Activated T-helper 1 cell treated with Interleukin-2 at 50 U/mL for 16 hours (primary cell): ENCODE measurements around the gene IL15.
"Not testable (repeated sequence)": the region's sequence is repeated elsewhere in the genome, so short reads cannot be mapped to it uniquely, and the experiment has no call there.

ENCODE experiments used
- DNase-seq: peaks from one replicate; pipeline ENCODE4 v3.0.0-alpha.2; 2020; ENCODE audit warnings: low read depth

IL15 gene

DNA sequence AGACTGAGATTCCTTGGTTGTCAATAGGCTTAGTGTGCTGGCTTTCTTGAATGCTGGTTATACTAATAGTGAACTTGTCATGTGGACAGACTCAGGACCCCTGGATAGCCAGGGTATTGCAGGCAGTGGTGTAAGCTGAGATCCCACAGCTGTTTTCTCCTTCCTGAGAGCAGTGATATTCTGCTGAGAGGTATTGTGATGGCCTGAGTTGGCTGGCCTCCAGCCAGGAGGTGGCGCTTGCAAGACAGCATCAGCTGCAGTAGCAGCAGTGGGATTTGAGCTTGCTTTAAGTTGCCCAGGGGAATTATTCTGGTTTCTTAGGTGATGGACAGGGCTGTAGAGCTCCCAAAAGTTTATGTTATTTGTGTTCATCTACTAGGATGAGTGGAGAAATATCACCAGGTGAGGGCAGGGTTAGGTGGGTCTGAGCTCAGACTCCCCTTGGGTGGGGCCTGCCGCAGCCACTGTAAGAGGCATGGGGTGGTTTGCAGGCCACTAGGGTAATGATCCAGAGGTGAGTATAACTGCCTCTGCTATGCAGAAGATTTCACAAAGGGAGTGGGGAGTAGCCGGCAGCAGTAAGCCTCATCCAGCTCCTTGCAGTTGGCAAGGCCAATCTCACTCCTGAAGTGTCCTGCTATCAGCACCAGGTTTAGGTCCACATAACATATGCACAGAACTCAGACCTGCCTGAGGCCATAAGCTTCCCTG lies 66.2 kb downstream of the IL15 start:
- DNase-seq, result no peak

DNA sequence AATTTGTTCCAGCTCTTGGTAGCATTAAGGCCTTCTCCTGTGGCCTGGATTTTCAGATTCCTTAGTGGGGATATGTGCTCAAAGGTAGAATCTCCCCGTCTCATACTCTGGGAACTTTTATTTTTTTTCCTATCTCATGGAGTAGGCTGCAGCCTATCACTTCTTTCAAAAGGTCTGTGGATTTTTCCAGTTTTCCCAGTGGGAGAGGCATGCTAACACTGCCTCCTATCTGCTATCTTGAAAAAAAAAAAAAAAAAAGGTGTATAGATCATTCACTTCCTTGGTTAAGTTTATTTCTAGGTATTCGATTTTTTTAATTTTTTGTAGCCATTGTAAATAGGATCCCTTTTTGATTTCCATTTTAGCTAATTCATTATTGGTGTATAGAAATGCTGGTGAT lies 67.1 kb downstream of the IL15 start:
- DNase-seq, result no peak

GRCh38 chr4:141705048-141705746 lies 68.8 kb downstream of the IL15 start:
- DNase-seq, result no peak

DNA sequence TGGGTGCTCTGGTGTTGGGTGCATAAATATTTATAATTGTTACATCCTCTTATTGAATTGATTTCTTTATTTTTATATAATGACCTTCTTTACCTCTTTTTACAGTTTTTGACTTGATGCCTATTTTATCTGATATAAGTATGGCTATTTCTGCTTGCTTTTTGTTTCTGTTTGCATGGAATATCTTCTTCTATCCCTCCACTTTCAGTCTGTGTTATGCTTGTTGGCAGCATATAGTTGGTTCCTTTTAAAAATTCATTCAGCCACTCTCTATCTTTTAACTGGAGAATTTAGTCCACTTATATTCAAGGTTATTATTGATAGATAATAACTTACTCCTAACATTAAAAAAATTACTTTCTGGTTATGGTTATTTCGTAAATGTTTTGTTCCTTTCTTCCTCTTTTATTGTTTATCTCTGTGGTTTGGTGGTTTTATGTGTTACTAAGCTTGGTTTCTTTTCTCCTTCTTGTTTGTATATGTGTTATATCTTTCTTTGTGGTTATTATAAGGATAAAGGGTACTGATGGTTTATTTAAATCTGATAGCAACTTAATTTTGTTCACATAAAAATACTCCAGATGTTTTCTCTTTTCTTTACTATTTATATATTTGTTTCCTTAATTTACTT lies 69.5 kb downstream of the IL15 start:
- no peak for DNase-seq

DNA sequence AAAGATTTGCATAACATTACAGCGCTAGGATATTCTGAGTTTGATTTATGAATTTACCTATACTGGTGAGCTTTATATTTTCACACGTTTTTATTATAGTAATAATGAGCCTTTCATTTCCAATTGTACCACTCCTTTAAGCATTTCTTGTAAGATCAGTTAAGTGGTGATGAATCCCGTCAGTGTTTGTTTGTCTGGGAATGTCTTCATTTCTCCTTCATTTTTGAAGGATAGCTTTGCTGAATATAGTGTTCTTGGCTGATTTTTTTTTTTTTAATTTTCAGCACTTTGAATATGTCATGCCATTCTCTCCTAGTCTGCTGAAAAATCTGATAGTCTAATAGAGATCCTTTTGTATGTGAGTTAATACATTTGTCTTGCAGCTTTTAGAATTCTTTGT lies 70.1 kb downstream of the IL15 start:
- DNase-seq, result no peak

GRCh38 chr4:141711211-141711610 lies 74.8 kb downstream of the IL15 start:
- no peak for DNase-seq

- DNase-seq, result no peak
Observed at GRCh38 chr4:141713185-141713584, 76.8 kb downstream of the IL15 start.

GRCh38 chr4:141713771-141714445 lies 77.5 kb downstream of the IL15 start:
- DNase-seq, result no peak

DNA sequence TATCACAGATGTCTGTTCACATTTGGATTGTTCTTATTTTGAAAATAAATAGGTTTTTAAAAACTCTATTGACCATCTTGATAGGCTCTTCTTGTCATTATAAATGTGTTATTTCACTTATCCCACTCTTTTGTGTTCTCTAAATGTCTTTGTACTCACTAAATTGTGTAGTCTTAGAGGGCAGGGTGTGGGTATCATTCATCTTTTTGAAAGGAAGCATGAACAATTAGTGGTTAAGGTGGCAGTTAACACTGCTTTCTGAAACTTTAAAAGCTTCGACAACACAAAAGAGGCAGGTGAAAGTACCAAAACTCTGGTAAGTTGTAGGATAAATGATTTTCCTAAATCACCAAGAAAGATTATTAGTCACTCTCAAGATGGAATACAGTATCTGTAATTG lies 83.2 kb downstream of the IL15 start:
- no peak for DNase-seq

DNA sequence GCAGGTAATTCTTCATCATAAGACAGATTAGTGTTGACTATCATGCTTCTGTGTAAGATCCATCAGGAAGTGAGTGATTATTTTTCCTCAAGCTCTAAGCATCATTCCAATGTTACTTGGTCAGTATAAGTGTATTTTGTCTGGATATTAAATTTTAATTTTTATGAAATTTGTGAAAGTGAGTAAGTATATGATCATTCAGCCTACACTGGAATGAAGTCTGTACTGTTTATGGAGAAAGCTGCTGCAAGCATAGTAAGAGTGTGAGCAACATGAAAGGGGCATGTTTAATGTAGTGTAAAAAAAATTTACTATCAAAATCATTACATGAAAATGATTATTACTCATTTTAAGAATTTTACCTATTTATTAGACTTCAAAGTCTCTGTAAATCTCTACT lies 84.8 kb downstream of the IL15 start:
- DNase-seq, result no peak

DNA sequence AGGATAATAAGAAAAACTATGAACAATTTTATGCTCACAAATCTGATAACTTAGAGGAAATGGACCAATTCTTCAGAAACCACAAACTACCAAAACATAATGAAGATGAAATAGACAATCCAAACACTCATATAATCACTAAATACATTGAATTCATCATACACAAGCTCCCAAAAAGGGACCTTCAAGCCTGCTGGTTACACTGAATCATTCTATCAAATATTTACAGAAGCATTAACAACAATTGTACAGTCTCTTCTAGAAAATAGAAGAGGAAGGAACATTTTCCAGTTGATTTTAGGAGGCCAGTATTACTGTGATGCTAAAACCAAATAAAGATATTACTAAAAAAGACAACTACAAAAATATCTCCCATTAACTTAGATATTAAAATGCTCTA lies 88.3 kb downstream of the IL15 start:
- no peak for DNase-seq

DNA sequence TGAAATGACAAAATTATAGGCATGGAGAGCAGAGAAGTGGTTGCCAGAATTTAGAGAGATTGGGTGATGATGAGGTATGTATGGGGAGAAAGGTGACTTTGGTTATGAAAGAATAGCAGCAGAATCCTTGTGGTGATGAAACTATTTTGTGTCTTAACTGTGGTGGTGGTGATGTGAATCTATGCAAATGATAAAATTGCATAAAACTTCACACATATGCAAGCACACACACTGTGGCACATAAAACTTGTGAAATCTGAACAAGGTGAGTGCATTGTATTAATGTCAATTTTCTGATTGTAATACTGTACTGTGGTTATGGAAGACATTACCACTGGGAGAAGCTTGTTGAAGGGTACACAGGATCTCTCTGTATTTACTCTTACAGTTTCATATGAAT lies 91.0 kb downstream of the IL15 start:
- no peak for DNase-seq

DNA sequence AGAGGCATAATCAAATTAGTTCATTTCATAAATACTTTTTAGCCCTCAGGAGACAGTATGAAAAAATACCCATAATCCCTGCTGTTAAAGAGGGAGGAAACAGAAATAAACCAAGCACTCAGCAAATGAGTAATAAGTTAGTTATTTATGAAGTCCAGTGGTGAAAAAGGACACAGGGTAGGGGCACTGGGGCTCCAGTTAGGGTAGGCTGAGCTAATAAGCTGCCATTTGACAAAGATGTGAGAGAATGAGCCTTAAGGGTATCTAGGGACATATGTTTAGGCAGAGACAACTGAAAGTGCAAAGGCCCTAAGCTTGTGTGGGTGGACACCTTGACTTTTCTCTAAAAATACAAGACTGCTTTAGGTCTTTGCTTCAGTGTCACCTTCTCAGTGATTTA lies 94.4 kb downstream of the IL15 start:
- no peak for DNase-seq

DNA sequence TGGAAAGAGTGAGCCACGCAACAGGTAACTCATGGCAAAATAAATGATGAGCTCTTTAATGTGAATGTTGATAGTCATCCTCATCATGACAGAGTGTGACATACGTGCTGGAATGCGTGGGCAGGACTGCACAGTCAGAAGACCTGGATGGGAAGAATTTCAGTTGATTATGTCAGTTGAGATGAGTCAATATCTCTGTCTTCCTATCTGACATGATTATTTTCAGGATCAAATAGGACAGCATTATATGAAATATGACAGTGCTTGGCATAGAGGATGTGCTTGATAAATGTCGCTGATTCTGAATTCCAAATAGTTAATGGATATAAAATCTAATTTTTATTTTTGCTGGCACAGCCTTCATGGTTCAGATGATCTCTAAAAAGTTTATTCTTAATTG lies 95.1 kb downstream of the IL15 start:
- no peak for DNase-seq

GRCh38 chr4:141739636-141740035 lies 103.3 kb downstream of the IL15 start:
- no peak for DNase-seq

DNA sequence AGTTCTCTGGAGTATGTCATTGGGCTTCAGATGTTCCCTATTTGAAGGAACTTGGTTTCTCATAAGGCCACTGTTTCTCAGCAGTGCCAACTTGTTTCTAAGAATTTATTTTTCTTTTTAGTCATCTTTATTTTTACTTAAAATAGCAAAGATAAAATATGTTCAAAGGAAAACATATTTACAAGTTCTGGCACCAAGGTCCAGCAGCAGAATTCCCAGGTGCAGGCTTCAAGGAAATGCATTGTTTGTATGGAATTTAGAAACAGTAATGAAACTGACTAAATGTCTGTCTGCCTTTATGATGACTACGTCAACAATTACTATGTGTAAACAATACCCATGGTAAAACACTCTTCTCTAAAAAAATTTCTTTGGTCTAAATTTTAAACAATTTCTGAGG lies 109.6 kb downstream of the IL15 start:
- no peak for DNase-seq

GRCh38 chr4:141751806-141752205 lies 115.4 kb downstream of the IL15 start:
- DNase-seq, result not testable (repeated sequence)

- no peak for DNase-seq
Observed at GRCh38 chr4:141757287-141757686, 120.9 kb downstream of the IL15 start.

- no peak for DNase-seq
Observed at GRCh38 chr4:141759796-141760425, 123.5 kb downstream of the IL15 start.

DNA sequence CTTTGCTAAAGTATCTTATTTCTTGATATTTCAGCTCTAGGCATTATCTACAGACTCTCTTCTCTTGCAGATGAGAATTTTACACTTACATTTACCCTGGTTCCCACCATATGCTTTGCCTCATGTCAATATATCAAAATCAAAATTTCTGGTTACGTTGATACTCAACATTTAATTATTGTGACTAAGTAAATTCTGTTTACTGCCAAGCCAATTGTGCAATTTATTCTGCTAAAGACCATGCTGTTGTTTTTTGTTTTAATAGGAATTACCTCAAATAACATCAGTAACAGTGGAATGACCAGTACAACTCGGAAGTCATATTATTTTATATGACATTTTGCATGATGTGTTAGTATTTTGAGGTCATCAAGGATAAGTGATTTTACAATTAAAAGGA lies 125.5 kb downstream of the IL15 start:
- DNase-seq, result no peak

- no peak for DNase-seq
Observed at GRCh38 chr4:141763374-141763773, 127.0 kb downstream of the IL15 start.

GRCh38 chr4:141768954-141769353 lies 132.6 kb downstream of the IL15 start:
- DNase-seq, result no peak
